Stomach (tissue), 9 donors: ENCODE data around the gene EMX2. TPM values are rescaled to one million over a fixed set of nuclear protein-coding genes. Genes with fewer than 3 reads are reported as not detected.

Source experiments
- DNase-seq, 2 donors: peaks; one replicate each; pipeline versions ENCODE4 v3.0.0 to v3.0.0-alpha.2; 2013 to 2019
- H3K27ac ChIP-seq, 5 donors: fragments of 200-600 bp in 4 of 5; sonication (generic) in 4 of 5; one replicate each; pipeline ENCODE4 v1.5.1; 2013 to 2019; ENCODE audit warnings: mild to moderate bottlenecking in 1 of 5, moderate library complexity in 1 of 5
- H3K27me3 ChIP-seq, 3 donors: fragments of 200-600 bp; sonication (generic); one replicate each; pipeline ENCODE4 v1.5.1; 2017 to 2019; ENCODE audit warnings: mixed run types in 1 of 3
- H3K36me3 ChIP-seq, 4 donors: fragments of 200-600 bp; sonication (generic); 1 replicate in 3 of 4; 2 replicates in 1 of 4; pipeline ENCODE4 v1.5.1; 2016 to 2019
- H3K4me1 ChIP-seq, 4 donors: fragments of 200-600 bp; sonication (generic); one replicate each; pipeline ENCODE4 v1.5.1; 2016 to 2019
- H3K4me3 ChIP-seq, 4 donors: fragments of 200-600 bp; sonication (generic) in 3 of 4; one replicate each; pipeline ENCODE4 v1.5.1; 2016 to 2019; ENCODE audit warnings: mild to moderate bottlenecking in 1 of 4
- H3K9me3 ChIP-seq, 4 donors: fragments of 200-600 bp; sonication (generic); one replicate each; pipeline ENCODE4 v1.5.1; 2016 to 2019
- CTCF ChIP-seq, 7 experiments: fragments of 450-650 bp in 4 of 7; fragments of 200-600 bp in 3 of 7; sonication (generic) in 3 of 7; IDR thresholded peaks; one replicate each; pipeline ENCODE4 v1.5.1; 2016 to 2019; ENCODE audit warnings: antibody characterized with exemption in 7 of 7, control low read depth in 2 of 7, mild to moderate bottlenecking in 1 of 7
- EP300 ChIP-seq: sonication (generic); formaldehyde crosslinking; IDR thresholded peaks from one replicate; pipeline ENCODE4 v1.6.1; 2017; ENCODE audit warnings: antibody characterized with exemption
- POLR2A ChIP-seq, 4 donors: fragments of 450-650 bp; IDR thresholded peaks; one replicate each; pipeline ENCODE4 v1.6.1; 2016; ENCODE audit warnings: antibody characterized with exemption in 4 of 4, control low read depth in 2 of 4, mild to moderate bottlenecking in 1 of 4, moderate library complexity in 1 of 4
- POLR2AphosphoS5 ChIP-seq, 3 donors: sonication (generic); formaldehyde crosslinking; IDR thresholded peaks; one replicate each; pipeline ENCODE4 v1.6.1; 2016; ENCODE audit warnings: antibody characterized with exemption in 3 of 3
- WGBS, 5 donors: extraction: QIAGEN DNeasy Blood & Tissue Kit in 3 of 5; methylation state at CpG; one replicate each; pipeline versions ENCODE4 v1.1.5 to v1.1.7; 2013 to 2018; 5-methylcytosine and 5-hydroxymethylcytosine counted together
- intact Hi-C: fragments of 100-400 bp; cut with DNase I; formaldehyde crosslinking; loops from one replicate; pipeline ENCODE4 v1.15.1; 2023; ENCODE audit warnings: low total_unique reads
- polyA plus RNA-seq, 3 donors: library from polyadenylated mRNA; stranded (reverse); fragments of 200-250 nt; gene quantifications; one replicate each; pipeline ENCODE4 v1.2.3, GENCODE V29; 2013
- total RNA-seq, 5 donors: library from RNA; depleted of rRNA; stranded (reverse); fragments of >200 nt; gene quantifications; one replicate each; pipeline versions ENCODE4 v1.1.0 to v1.2.3, GENCODE V29; 2014 to 2016
- donor health status: healthy with polysubstance abuse.
- donor health status: Bipolar disorder and iron deficiency.
- donor health status: healthy.

EMX2 gene
- total and polyA plus RNA-seq, 8 donors, result 0.18 TPM; not detected in 7

GRCh38 chr10:117539361-117539773 is 3.2 kb upstream of the EMX2 start:
- intact Hi-C loops, result no loop called here
- WGBS, 5 donors, result 7 to 39% (median 14%) methylated on average over 9 of the region's 9 CpGs

GRCh38 chr10:117539903-117540639 is 2.5 kb upstream of the EMX2 start:
- H3K4me1 ChIP-seq, result peaks cover 45 to 67% (median 55%) of the 10 kb centered on the region in 4 donors
- intact Hi-C loops, result no loop called here
- no peaks in the 10 kb centered on the region for H3K9me3 ChIP-seq
- H3K4me3 ChIP-seq, result no peak overlapping the region
- WGBS, 5 donors, result 44 to 56% (median 51%) methylated on average over 3 of the region's 3 CpGs
- H3K36me3 ChIP-seq, result no peaks in the 10 kb centered on the region
- no peak for DNase-seq
- peaks cover 75 to 100% (median 96%) of the 10 kb centered on the region in 3 donors for H3K27me3 ChIP-seq
- H3K27ac ChIP-seq, result no peak overlapping the region
- TF ChIP-seq POLR2A (IDR thresholded peaks at IDR 0.05) (no peak), EP300 (no peak), POLR2AphosphoS5 (IDR thresholded peaks at IDR 0.05) (no peak), CTCF (IDR thresholded peaks at IDR 0.05) (no peak)

More at GRCh38 chr10:117539361-117539773, 3.2 kb upstream of the EMX2 start:
- no peak overlapping the region for H3K27ac ChIP-seq
- no peak for DNase-seq
- no peak overlapping the region for H3K4me3 ChIP-seq
- no peaks in the 10 kb centered on the region for H3K9me3 ChIP-seq
- no peaks in the 10 kb centered on the region for H3K36me3 ChIP-seq
- TF ChIP-seq EP300 (no peak), POLR2A (IDR thresholded peaks at IDR 0.05) (no peak), POLR2AphosphoS5 (IDR thresholded peaks at IDR 0.05) (no peak), CTCF (IDR thresholded peaks at IDR 0.05) (no peak)
- H3K4me1 ChIP-seq, result peaks cover 45 to 67% (median 55%) of the 10 kb centered on the region in 4 donors
- H3K27me3 ChIP-seq, result peaks cover 75 to 100% (median 96%) of the 10 kb centered on the region in 3 donors

GRCh38 chr10:117540640-117541404 is 1.7 kb upstream of the EMX2 start:
- WGBS, 5 donors, result 24 to 35% (median 28%) methylated on average over 14 of the region's 14 CpGs
- Histone ChIP-seq H3K9me3 (no peaks in the 10 kb centered on the region), H3K27me3 (peaks cover 72 to 100% (median 96%) of the 10 kb centered on the region in 3 donors), H3K4me1 (peaks cover 47 to 67% (median 55%) of the 10 kb centered on the region in 4 donors), H3K4me3 (no peak overlapping the region), H3K36me3 (no peaks in the 10 kb centered on the region), H3K27ac (no peak overlapping the region)
- DNase-seq, result no peak
- TF ChIP-seq POLR2A (IDR thresholded peaks at IDR 0.05), result no peak
- TF ChIP-seq POLR2AphosphoS5 (IDR thresholded peaks at IDR 0.05), result no peak
- no peak for TF ChIP-seq EP300
- TF ChIP-seq CTCF (IDR thresholded peaks at IDR 0.05), result no peak
- intact Hi-C loops, result no loop called here

GRCh38 chr10:117541405-117541908 is 1.1 kb upstream of the EMX2 start:
- no peak overlapping the region for H3K4me3 ChIP-seq
- TF ChIP-seq POLR2A (IDR thresholded peaks at IDR 0.05), result no peak
- TF ChIP-seq POLR2AphosphoS5 (IDR thresholded peaks at IDR 0.05), result no peak
- no peak for TF ChIP-seq EP300
- no peak for TF ChIP-seq CTCF (IDR thresholded peaks at IDR 0.05)
- no peaks in the 10 kb centered on the region for H3K36me3 ChIP-seq
- H3K4me1 ChIP-seq, result peaks cover 47 to 67% (median 56%) of the 10 kb centered on the region in 4 donors
- intact Hi-C loops, result no loop called here
- no peak overlapping the region for H3K27ac ChIP-seq
- no peaks in the 10 kb centered on the region for H3K9me3 ChIP-seq
- no peak for DNase-seq
- H3K27me3 ChIP-seq, result peaks cover 72 to 100% (median 96%) of the 10 kb centered on the region in 3 donors
- WGBS, 5 donors, result 8 to 16% (median 11%) methylated on average over 32 of the region's 32 CpGs
